Mesothelial cell of epicardium (in vitro differentiated cells): ENCODE measurements around the gene BCAT1. TPM values are rescaled to one million over a fixed set of nuclear protein-coding genes. Genes with fewer than 3 reads are reported as not detected.

ENCODE experiments used
- DNase-seq, 2 experiments: peaks; one replicate each; pipeline ENCODE4 v3.0.0; 2021; ENCODE audit warnings: low spot score in 2 of 2; ENCODE audit not compliant: unreplicated experiment in 2 of 2
- H3K27ac Mint-ChIP-seq: 2 replicates; pipeline ENCODE4 v1.8.0; 2021; ENCODE audit warnings: mixed read lengths
- H3K27me3 Mint-ChIP-seq: 2 replicates; pipeline ENCODE4 v1.8.0; 2021; ENCODE audit warnings: low read depth, mixed read lengths
- H3K36me3 Mint-ChIP-seq: 2 replicates; pipeline ENCODE4 v1.8.0; 2021; ENCODE audit warnings: mixed read lengths
- H3K4me1 Mint-ChIP-seq: 2 replicates; pipeline ENCODE4 v1.8.0; 2021; ENCODE audit warnings: mixed read lengths
- H3K4me3 Mint-ChIP-seq: 2 replicates; pipeline ENCODE4 v1.8.0; 2021; ENCODE audit warnings: mild to moderate bottlenecking, moderate library complexity, mixed read lengths
- H3K9me3 Mint-ChIP-seq: 2 replicates; pipeline ENCODE4 v1.8.0; 2021; ENCODE audit warnings: mixed read lengths
- CTCF ChIP-seq: fragments of 200-600 bp; sonication (generic); IDR thresholded peaks from one replicate; pipeline ENCODE4 v1.5.0; 2021; ENCODE audit warnings: antibody characterized with exemption; ENCODE audit not compliant: unreplicated experiment
- total RNA-seq: library from RNA; stranded (reverse); gene quantifications from 3 replicates; pipeline ENCODE4 v1.2.1, GENCODE V29; 2021

The BCAT1 gene
- total RNA-seq, 1 donor from 2014 or later, result 121 TPM

GRCh38 chr12:24955389-24955788, 6.5 kb upstream of the BCAT1 start:
- Mint-ChIP-seq H3K27me3 (no peaks in the 10 kb centered on the region), H3K27ac (no peak overlapping the region)
- TF ChIP-seq CTCF, result no peak

DNA sequence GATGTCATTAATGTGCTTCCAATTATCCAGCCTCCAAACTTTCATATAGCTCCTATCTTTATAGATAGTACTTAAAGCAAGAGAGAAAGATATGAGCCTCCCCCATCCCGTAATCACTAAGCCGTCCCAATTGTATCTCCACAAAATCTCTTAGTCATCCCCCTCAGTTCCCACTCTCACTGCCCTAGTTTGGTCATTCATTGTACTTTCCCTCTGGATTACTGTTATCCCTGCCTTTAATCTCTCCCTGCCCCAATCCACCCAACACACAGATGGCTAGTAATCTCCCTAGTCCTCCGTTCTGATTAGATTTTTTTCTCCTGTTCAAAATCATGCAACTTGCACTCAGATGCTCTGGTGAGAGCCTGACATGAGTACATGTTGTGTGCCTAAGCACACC, 5.4 kb upstream of the BCAT1 start:
- Mint-ChIP-seq H3K9me3 (no peaks in the 10 kb centered on the region), H3K36me3 (no peaks in the 10 kb centered on the region), H3K27me3 (no peaks in the 10 kb centered on the region), H3K4me1 (peaks cover 33% of the 10 kb centered on the region), H3K4me3 (no peak overlapping the region), H3K27ac (no peak overlapping the region)
- no peak for TF ChIP-seq CTCF
- DNase-seq, result no peak

More at GRCh38 chr12:24955389-24955788, 6.5 kb upstream of the BCAT1 start:
- Mint-ChIP-seq H3K9me3 (no peaks in the 10 kb centered on the region), H3K4me1 (peaks cover 24% of the 10 kb centered on the region), H3K4me3 (no peak overlapping the region), H3K36me3 (no peaks in the 10 kb centered on the region)
- no peak for DNase-seq

DNA sequence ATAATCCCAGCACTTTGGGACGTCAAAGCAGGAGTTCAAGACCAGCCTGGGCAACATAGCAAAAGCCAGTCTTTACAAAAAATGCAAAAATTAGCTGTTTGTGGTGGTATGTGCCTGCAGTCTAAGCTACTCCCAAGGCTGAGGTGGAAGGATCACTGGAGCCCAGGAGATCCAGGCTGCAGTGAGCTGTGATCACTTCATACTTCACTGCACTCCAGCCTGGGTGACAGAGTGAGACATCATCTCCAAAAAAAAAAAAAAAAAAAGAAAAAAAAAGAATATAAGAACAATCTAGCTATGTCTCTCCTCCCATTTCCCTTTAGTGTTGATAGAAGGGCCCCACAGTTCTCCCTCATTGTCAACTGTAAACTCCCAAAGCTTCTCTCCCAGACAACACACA, 3.5 kb upstream of the BCAT1 start:
- DNase-seq, result no peak
- H3K4me1 Mint-ChIP-seq, result peaks cover 46% of the 10 kb centered on the region
- H3K9me3 Mint-ChIP-seq, result no peaks in the 10 kb centered on the region
- H3K36me3 Mint-ChIP-seq, result no peaks in the 10 kb centered on the region
- no peak overlapping the region for H3K27ac Mint-ChIP-seq
- TF ChIP-seq CTCF, result no peak
- no peaks in the 10 kb centered on the region for H3K27me3 Mint-ChIP-seq
- no peak overlapping the region for H3K4me3 Mint-ChIP-seq

- H3K4me3 Mint-ChIP-seq, result peak overlapping the region; percentile 19
- peaks cover 66% of the 10 kb centered on the region for H3K4me1 Mint-ChIP-seq
- H3K9me3 Mint-ChIP-seq, result no peaks in the 10 kb centered on the region
- no peaks in the 10 kb centered on the region for H3K36me3 Mint-ChIP-seq
- DNase-seq, result no peak
- peak overlapping the region; percentile 30 for H3K27ac Mint-ChIP-seq
- no peak for TF ChIP-seq CTCF
- no peaks in the 10 kb centered on the region for H3K27me3 Mint-ChIP-seq
Measured at GRCh38 chr12:24950231-24950834, 1.4 kb upstream of the BCAT1 start.

DNA sequence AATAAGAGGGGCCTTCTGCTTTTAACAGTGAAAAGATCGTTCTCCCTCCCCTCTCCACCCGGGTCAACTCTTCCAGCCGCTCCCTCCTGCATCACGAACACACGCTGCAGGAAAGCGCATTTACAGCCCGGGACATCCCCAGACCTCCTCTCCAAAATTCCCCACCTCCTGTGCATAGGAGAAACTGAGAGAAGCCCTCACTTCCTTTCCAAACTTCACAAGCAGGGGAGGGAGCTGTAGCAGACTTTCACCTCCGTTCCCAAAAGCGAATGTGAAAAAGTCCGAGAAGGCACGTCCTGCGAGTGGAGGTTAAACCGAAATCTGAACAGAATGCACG, 513 bp downstream of the BCAT1 start:
- peak overlapping the region; percentile 90 for H3K4me3 Mint-ChIP-seq
- no peaks in the 10 kb centered on the region for H3K27me3 Mint-ChIP-seq
- peak overlapping the region; percentile 96 for H3K27ac Mint-ChIP-seq
- H3K36me3 Mint-ChIP-seq, result peaks cover 9% of the 10 kb centered on the region
- no peak for DNase-seq
- peaks cover 74% of the 10 kb centered on the region for H3K4me1 Mint-ChIP-seq
- no peaks in the 10 kb centered on the region for H3K9me3 Mint-ChIP-seq
- no peak for TF ChIP-seq CTCF
